ENCODE measurements around the gene PKP2.

GRCh38 chr12:32804301-32804700 is 92.3 kb downstream of the PKP2 start:
- TF ChIP-seq, protein P1, sequence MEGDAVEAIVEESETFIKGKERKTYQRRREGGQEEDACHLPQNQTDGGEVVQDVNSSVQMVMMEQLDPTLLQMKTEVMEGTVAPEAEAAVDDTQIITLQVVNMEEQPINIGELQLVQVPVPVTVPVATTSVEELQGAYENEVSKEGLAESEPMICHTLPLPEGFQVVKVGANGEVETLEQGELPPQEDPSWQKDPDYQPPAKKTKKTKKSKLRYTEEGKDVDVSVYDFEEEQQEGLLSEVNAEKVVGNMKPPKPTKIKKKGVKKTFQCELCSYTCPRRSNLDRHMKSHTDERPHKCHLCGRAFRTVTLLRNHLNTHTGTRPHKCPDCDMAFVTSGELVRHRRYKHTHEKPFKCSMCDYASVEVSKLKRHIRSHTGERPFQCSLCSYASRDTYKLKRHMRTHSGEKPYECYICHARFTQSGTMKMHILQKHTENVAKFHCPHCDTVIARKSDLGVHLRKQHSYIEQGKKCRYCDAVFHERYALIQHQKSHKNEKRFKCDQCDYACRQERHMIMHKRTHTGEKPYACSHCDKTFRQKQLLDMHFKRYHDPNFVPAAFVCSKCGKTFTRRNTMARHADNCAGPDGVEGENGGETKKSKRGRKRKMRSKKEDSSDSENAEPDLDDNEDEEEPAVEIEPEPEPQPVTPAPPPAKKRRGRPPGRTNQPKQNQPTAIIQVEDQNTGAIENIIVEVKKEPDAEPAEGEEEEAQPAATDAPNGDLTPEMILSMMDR (conservative IDR thresholded peaks at IDR 0.05; ENCODE audit: low read length): no peak
- no peak for TF ChIP-seq EZH2phosphoT487 (IDR thresholded peaks at IDR 0.05; ENCODE audit: borderline replicate concordance, low read depth, low read length)

Data from OCI-LY7 (cell line).